Fibroblast of skin of left biceps (primary cell): ENCODE results near the gene TNK2.
"Not testable (repeated sequence)": the region's sequence is repeated elsewhere in the genome, so short reads cannot be mapped to it uniquely, and the experiment has no call there.

Experiments
- DNase-seq, 2 experiments: peaks; one replicate each; pipeline ENCODE4 v3.0.0-alpha.2; 2013; ENCODE audit warnings: low read depth in 2 of 2

Gene TNK2

DNA sequence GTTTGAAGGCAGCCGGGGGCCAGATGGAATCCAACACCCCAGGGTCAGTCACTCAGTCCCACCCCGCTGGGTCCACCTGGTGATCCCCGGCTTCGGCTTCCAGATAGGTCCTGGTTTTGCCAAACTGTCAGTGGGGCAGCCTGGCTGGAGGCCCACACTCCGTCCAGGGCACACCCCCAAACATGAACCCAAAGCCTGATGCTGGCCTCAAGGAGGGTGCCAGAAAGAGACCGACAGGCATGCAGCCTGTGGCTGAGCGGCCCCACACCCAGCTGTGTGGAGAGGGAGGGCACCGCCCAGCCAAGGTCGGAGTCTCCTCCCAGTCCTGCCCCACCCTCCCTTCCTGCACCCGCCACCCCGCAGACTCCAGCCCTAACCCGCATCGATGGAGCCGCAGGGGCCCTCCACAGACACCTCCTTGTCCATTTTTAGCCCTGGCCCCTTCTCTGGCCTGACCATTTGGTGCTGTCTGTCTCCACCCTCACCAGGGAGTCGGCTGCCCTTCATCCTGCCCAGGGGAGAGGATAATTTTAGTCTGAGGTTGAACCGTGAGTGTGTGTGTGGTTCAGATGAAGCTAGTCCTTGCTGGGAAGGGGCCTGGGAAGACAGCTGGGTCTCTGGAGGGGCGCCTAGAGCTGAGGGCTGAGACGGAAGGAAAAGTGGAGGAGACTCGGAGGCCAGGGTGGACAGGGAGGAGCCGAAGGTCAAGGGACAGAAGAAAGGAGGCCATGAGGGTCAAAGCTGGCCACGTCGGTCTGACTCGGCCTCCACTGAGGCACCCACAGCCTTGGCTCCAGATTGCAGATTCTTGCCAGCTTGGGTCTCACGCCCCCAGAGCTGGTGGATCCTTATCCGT, 23.1 kb downstream of the TNK2 start:
- DNase-seq: no peak

DNA sequence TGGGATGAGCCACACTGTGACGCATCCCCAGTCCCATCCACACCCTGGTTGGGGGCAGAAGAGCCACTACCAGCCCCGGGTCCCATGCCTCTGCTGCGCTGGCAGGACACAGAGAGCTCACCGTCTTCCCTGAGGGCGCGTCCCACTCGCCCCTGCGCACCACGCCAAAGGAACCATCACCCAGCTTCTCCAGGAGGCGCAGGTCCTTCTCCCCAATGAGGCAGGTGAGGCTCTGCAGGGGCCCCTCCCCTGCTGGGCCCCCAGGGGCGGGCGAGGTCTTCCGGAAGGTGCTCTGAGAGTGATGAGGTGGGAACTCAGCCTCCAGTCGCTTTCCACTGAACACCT, 23.7 kb downstream of the TNK2 start:
- no peak for DNase-seq

DNA sequence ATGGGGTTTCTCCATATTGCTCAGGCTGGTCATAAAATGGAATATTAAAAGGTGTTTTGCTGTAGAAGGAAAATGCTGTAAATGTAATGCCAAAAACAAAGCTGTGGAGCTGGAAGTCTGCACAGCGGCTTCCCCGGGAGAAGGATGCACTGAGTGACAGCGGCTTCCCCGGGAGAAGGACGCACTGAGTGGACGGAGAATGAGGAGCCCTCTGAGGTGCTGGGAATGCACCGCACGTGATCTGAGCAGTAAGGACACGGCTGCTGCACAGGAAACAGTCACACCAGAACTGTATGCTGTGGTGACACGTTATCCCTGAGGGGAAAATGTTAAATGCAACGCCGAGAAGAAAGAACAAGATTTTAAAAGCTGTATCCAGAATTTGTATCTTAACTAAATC, 24.6 kb downstream of the TNK2 start:
- DNase-seq: no peak

DNA sequence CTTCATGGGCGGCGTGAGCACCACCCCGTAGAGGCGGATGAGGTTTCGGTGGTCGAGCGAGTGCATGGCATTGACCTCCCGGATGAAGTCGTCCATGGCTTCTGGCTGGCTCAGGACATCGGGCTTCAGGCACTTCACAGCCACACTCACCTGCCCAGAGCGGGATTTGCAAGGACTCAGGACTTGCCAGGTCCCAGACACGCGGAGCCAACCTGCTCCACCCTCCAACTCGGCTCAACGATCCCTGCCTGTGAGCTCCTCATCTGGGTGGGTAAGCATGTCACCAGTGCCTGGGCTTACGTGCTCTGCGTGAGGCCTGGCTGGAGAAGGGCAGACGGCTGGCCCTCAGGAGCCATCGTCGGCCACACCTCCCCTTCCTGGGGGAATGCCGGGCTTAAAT, 25.2 kb downstream of the TNK2 start:
- no peak for DNase-seq

DNA sequence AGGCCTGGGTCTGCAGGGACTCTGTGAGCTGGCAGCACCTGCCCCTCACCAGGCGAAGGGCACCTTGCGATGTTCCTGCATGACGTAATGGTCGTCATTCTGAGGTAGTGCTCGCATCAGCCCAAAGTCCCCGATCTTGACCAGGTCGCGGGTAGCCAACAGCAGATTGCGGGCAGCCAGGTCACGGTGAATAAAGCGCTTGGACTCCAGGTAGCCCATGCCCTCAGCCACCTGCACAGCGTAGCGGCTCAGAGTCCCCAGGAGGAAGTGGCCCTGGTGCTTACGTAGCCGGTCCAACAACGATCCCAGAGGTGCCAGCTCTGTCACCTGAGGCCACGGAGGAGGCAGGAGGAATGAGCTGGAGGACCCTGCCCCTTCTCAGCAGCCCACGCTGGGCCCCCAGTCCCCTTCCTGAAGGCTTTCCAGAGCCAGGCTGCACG, 26.3 kb downstream of the TNK2 start:
- no peak for DNase-seq

DNA sequence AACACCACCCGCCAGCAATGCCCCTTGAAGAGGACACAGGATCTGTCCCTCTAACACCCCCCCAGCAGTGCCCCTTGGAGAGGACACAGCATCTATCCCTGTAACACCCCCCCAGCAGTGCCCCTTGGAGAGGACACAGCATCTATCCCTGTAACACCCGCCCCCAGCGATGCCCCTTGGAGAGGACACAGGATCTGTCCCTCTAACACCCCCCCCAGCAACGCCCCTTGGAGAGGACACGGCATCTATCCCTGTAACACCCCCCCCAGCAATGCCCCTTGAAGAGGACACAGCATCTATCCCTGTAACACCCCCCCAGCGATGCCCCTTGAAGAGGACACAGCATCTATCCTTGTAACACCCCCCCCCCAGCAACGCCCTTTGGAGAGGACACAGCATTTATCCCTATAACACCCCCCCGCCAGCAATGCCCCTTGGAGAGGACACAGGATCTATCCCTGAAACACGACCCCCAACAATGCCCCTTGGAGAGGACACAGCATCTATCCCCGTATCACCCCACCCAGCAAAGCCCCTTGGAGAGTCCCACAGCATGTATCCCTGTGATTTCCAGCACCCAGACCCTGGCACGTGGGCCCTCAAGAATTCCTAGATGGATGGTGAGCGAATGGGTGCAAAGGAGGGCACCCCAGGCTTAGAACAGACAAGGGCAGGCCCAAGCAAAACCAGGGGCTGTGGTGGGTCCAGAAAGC, 26.9 kb downstream of the TNK2 start:
- DNase-seq: no peak

DNA sequence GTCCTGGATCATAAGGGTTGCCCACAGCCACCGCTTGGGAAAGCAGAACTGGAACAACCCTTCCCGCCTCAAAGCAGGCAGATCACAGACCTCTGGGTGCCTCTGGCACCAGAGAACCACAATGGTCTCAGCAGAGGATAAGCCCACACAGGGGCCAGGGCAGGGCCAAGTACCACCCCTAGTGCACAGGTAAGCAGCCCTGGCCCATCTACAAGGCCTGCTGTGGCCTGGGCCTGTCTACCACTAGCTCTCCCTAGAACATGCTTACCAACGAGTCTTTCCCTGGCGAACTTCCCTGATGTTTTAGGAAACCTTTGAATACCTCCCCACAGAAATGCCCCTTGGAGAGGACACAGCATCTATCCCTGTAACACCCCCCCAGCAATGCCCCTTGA, 28.3 kb downstream of the TNK2 start:
- DNase-seq: no peak

DNA sequence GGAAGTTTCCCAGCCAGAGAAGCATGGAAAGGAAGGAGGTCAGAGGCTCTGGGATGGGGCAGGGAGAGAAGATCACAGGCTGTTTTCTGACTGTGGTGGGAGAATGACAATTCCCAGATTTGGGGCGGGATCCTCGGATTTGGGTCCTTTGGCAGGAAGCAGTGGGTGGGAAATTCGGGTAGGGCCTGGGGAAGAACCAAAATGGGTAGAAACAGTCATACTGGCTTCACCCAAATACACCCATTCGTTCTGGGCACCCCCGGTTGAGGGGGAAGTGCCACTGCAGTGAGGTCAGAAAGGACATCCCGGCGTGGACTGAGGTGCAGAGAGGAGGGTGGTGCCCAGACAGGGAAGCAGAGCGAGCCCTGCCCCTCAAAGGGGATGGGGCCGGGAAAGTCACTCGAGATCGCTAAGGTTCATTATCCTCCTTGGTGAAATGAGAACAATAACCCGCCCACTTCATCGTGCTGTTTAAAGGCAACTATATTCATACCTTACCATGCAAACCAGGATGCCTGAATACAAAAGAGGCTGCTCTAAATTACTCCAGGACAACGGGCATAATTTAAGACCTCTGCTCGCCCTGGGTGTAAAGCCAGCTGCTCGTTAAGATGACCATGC, 28.8 kb downstream of the TNK2 start:
- no peak for DNase-seq

DNA sequence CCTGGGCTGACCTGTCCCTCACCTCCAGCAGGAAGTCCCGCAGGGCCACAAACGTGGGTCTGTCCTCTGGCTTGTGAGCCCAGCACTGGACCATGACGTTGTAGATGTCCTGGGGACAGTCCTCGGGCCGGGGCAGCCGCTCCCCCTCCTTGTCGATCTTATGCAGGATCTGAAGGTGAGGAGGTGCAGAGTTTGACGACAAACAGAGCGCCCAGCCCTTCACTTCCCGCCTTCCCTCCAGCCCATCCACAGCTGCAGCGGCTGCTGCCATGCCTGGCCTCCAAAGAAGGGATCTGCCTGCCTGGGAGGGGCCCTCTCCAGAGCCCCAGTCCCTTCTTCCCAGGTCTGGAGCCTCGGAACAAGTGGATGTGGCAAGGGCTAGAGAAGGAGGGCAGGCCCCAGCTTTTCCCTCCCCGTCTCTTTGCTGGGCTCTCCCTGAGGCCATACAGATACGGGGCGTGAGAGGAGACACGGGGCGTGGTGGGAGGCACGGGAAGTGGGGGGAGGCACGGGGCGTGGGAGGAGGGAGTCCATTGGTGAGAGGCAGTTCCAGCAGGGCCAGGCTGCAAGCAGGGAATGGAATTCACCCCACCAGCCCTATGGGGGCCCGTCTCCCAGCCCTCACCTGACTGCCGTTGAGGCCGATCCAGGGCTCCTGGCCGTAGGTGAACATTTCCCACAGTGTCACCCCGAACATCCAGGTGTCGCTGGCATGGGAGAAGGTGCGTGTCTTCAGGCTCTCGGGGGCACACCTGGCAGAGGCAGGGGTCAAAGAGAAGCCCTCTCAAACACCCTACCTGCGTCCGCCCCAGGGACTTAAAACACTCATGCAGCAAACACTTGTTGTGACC, 29.7 kb downstream of the TNK2 start:
- no peak for DNase-seq

DNA sequence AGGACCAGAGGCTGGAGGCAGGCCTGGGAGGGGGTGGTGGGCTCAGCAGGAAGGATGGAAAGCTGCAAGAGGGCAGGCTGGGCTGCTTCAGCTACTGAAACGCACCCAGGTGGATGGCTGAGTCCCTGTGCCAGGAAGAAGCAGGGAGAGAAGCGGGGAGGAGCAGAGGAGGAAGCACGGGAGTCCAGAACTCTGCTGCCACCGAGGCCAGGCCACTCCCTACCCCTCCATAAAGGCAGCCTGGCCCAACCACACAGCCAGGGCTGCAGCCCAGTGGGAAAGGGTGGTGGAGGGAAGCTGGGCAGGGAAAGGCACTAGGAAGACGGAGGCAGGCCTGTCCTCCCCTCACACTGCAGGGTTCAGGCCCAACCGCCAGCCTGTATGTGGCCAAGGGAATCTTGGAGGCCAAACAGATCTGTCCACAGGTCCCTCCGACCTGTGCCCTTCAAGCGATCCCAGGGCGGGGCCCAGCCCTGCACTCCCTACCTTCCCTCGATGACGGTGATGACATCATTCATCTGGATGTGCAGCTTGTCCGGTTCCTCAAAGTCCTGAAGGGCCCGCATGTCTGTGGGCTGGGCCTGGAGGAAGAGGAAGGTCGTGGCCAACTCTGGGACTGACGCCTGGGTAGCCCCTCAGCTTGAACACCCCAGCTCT, 30.5 kb downstream of the TNK2 start:
- DNase-seq: no peak

DNA sequence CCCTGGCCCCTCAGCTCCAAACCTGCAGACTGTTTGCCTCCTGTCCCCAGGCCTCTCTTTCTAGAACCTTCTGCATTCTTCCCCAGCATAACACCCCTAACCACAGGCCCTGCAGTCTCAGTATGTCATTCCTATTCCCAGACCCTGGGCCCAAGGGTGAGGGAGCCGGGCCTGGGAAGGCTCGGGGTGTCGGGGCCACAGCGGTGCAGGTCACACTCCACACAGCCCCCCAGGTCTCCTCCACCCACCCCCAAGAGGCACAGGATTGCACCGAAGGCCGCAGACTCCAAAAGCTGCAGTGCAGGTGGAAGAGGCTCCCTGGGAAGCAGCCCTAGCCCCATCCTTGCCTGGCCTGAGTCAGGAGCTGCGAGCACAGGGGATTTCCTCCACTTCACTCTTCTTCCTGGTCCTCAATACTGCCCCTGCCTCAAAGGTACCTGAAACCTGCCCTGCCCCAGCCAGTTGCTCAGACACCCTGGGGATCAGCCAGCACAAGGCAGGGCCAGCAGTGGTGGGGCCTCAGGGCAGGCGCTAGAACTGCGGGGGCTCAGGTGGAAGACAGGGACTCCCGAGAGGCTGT, 31.1 kb downstream of the TNK2 start:
- DNase-seq: no peak

DNA sequence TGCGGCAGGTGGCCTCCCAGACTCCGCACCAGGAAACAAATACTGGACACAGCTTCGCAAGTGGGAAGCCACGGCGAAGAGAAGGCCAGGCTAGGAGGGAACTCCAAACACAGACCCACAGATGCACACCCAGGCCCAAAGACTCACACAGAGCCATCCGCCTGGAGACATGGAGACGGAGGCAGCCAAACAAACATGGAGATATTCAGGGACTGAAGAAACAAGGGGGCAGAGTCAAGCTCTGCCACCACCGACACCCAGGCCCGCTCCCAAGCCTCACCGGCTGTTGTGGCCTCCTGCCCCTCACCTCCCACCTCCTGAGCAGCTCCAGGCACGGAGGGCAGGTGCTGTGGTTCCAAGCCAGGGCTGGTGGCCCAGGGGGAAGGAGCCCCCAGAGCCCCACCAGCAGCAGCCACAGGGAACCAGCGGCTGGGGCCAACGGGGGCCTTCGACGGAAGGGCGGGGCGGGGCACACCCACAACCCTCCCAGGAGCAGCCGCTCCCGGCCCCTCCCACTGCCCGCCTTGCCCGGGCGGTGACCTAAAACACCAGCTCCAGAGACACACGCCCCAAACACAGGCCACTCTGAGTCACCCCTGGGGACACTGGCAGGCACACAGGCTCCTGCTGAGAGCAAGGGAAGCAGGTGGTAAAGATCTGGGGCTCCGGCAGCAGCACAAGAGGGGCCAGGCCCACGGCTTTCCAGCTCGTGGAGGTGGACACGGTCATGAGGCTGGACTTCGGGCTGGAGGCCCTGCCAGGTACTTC, 31.9 kb downstream of the TNK2 start:
- no peak for DNase-seq

DNA sequence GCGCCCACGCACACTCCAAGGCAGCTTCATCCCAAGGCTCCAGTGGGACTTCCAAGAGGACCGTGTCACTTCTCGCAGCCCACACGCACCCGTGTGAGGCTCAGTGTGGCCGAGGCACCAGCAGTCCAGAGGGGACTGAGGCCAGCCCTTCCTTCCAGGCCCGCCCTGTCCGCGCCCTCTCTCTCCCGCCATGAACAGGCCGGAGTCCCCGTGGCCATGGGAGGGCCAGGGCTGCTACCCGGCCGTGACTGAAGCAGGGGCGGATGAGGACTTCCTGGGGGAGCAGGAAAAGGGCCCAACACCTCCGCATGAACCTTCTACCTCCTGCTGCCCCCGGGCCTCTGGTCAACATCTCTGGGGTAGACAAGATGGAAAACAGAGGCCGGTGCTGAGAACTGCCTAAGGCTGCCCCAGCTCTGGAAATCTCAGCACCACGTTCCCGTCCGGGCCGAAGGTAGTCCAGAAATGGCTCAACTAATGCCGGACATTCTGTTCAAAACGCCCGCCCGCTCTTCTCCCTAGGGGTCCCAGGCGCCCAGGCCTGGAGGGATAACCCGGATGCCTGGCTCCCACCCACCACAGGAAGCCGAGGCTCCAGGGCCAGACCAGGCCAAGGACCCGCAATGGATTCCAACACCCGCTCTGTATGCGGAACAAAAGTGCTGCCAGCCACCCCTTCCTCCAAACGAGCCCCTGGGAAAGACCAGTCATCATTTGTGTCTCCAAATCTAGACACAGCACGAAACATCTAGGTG, 32.7 kb downstream of the TNK2 start:
- no peak for DNase-seq

DNA sequence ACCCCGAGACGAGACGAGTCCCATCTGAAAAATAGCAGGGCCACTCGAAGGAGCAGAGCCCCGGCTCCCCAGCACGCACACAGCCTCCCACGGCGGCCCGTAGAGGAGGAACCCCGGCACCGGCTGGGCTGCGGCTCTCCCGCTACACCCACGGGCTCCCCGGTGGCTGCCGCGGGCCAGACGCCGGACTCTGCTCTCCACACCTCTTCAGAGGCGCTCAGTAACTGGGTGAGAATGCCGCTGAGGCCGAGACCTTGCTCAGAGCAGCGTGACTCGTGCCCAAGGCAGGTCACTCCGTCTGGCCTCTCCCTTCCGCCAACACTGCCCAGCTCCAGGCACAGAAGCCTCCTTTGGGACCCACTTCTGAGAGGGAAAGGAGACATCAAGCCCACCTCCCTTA, 34.4 kb downstream of the TNK2 start:
- no peak for DNase-seq

DNA sequence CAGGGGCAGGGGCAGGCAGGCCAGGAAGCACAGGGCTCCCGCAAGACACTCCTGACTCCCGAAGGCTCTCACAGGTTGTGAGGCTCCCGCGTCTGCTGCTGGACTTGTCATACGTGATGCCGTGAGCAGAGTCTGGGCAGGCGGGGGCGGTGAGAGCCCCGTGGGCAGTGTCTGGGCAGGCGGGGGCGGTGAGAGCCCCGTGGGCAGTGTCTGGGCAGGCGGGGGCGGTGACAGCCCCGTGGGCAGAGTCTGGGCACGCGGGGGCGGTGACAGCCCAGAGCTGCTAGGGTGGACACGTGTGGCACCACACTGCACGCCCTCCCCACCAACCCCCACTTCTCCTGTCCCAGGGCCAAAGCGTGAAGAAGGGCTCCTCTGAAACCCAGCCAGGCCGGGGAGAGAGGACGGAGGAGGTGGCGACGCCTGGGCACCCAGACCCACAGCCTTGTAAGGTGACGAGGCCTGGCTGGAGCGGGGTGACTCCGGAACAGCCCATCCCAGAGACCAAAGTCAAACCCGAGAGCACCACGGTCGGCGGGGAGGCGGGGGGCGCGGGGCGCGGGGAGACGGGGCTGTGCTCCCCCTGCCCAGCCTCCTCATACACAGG, 35.0 kb downstream of the TNK2 start:
- no peak for DNase-seq

DNA sequence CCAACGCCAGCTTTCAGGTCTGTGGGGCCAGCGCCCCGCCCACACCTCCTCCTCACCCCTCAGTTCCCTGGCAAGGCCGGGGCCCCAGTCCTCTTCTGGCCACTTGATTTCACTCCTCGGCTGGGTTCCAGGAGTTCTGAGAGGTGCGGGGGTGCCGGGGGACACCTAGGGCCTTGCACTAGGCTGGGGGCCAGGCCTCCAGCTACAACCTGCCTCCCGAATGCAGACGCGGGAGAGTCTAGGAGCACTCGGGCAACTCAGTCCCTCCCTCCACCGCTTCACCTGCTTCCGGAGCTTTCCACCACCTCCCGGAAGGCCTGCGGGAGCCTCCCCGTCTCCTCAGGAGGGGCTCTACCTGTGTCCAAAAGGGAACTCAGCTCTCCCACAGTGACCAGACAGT, 35.6 kb downstream of the TNK2 start:
- no peak for DNase-seq

DNA sequence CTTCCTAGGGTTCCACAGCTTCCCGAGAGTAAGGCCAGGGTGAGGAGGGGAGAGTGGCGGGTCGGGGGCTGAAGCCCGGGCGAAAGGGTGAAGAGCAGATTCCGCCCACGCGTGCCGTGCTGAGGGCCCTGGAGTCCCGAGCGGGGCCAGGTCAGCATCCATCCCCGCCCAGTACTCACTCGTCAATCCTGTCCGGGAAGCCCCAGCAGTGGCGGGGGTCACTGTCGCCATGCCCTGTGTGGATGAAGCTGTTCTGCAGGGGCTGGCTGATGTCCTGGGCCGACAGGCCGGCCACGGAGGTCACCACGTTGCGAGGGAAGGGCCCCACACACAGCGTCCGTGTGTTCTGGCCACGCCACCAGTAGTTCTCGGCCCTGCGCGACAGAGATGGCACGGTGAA, 36.3 kb downstream of the TNK2 start:
- DNase-seq: no peak

DNA sequence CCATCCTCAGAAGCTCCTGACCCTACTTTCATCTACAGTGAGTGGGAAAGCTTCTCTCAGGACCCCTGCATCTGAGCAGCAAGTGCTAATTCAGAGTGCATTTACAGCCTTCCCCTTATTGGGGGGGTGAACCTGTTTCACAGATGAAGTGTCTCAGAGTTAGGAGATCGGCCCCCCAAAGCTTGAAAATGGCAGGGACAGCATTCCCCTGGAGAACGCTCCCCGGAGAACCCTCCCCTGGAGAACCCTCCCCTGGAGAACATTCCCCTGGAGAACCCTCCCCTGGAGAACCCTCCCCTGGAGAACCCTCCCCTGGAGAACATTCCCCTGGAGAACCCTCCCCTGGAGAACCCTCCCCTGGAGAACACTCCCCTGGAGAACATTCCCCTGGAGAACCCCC, 36.7 kb downstream of the TNK2 start:
- DNase-seq: not testable (repeated sequence)

DNA sequence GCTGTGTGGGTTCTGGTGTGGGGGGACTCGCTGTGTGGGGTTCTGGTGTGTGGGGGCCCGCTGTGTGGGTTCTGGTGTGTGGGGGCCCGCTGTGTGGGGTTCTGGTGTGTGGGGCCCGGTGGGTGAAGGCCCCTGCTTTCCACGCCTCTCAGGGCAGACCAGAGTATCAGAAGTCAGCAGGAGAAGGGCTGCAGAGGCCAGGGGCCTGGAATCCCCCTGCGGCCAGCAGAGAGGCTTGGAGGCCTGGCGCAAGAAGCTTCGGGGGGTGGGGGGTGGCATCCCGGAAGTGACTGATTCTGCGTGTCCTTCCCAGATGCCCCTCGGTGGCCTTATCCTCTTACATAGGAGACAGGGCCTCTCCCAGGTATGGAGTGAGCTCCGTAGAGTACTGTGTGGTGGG, 37.4 kb downstream of the TNK2 start:
- no peak for DNase-seq
